GM10266 (cell line): ENCODE data around the gene LRP4.

Experiments used
- DNase-seq: peaks from one replicate; pipeline ENCODE4 v3.0.0; 2012; ENCODE audit errors: extremely low spot score
- TF ChIP-seq, protein P1 (sequence below): IDR thresholded peaks from 2 replicates; pipeline ENCODE4 v1.5.1; 2012; ENCODE audit warnings: mild to moderate bottlenecking, low read depth; ENCODE audit not compliant: control insufficient read depth, insufficient read depth; ENCODE audit errors: missing control alignments

The LRP4 gene

DNA sequence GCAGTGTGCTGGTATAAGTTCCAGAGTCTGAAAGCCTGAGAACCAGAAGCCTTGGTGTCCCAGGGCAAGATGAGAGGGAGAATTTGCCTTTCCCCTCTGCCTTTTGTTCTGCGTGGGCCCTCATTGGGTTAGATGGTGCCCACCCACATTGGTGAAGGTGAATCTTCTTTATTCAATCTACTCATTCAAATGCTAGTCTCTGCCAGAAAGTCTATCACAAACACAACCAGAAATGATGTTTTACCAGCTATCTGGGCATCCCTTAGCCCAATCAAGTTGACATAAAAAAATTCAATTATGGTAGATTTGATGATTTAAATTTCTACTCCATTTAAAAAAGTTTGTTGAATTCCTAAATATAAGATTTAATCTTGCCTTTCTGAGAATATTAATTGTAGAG is 40.4 kb upstream of the LRP4 start:
- TF ChIP-seq, protein P1, sequence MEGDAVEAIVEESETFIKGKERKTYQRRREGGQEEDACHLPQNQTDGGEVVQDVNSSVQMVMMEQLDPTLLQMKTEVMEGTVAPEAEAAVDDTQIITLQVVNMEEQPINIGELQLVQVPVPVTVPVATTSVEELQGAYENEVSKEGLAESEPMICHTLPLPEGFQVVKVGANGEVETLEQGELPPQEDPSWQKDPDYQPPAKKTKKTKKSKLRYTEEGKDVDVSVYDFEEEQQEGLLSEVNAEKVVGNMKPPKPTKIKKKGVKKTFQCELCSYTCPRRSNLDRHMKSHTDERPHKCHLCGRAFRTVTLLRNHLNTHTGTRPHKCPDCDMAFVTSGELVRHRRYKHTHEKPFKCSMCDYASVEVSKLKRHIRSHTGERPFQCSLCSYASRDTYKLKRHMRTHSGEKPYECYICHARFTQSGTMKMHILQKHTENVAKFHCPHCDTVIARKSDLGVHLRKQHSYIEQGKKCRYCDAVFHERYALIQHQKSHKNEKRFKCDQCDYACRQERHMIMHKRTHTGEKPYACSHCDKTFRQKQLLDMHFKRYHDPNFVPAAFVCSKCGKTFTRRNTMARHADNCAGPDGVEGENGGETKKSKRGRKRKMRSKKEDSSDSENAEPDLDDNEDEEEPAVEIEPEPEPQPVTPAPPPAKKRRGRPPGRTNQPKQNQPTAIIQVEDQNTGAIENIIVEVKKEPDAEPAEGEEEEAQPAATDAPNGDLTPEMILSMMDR: no peak
- no peak for DNase-seq

DNA sequence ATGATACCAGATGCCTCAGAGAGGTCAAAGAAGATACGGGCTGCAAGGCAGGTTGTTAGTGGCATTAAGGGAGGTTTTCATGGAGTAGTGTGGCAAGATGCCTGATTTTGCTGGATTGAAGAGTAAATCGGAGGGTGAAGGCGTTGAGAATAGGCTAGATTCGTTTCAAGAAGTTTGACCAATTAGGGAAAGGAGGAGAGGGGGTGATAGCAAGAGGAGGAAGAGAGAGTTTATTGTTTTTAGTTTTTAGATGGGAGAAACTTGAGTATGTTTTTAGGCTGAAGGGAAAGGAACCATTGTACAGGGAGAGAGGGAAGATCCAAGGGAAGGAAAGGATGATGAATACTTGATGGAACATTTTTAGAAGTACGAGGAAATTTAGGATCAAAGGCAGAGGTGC is 34.7 kb upstream of the LRP4 start:
- TF ChIP-seq, protein P1: no peak
- no peak for DNase-seq

DNA sequence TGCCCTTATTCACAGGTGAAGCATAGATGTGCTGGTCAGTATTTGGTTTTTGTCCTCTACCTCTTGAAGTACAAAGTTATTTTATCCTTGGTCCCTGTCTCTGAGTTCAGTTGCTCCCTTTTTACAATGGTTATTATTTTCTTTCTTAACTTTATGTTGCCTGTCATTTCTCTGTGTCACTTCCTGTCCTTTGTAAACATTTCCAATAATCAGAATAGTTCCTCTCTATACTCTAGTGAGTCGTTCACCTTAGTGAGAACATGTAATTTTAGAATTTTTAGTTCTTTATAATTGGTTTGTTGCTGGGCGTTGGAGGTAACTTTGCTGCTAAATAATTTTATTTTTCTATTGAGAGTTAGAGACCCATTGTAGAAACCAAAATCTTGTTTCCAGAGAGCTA is 34.2 kb upstream of the LRP4 start:
- TF ChIP-seq, protein P1: no peak
- DNase-seq: no peak

DNA sequence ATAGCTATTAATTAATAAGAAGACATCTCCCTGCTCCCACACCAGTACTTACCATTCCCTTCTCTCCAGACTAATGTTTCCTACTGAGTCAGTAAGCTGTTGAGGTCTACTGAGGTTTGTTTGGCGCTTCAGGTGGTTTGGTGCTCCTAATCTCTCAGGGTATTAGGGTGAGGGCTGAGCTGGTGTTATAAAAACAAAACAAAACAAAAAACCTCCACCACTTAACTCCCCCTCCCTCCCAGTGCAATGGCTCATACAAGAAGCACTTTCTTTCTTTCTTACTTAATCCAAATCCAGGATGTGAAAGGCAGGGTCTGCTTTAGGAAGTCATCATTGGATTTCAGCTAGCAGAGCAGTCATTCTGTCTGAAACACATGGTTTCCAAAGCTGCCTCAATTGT is 33.5 kb upstream of the LRP4 start:
- TF ChIP-seq, protein P1: no peak
- DNase-seq: no peak

DNA sequence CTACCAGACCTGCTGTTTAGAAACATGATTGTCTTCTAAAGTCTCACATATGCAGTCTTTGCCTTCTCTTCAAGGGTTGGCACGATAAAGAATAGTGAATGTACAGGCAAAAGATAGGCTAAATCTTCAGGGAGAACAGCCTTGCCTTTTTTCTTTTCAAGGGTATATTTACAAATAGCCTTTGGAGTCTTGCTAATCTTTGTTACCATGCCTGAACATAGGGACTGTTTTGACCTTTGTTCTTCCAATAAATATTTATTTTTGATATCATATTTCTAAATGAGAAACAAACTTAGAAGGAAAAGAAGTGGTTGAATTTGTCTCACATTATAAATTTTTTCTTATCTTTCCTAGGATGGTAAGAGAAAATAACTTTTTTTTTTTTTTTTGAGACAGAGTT is 30.9 kb upstream of the LRP4 start:
- DNase-seq: no peak
- TF ChIP-seq, protein P1: no peak

DNA sequence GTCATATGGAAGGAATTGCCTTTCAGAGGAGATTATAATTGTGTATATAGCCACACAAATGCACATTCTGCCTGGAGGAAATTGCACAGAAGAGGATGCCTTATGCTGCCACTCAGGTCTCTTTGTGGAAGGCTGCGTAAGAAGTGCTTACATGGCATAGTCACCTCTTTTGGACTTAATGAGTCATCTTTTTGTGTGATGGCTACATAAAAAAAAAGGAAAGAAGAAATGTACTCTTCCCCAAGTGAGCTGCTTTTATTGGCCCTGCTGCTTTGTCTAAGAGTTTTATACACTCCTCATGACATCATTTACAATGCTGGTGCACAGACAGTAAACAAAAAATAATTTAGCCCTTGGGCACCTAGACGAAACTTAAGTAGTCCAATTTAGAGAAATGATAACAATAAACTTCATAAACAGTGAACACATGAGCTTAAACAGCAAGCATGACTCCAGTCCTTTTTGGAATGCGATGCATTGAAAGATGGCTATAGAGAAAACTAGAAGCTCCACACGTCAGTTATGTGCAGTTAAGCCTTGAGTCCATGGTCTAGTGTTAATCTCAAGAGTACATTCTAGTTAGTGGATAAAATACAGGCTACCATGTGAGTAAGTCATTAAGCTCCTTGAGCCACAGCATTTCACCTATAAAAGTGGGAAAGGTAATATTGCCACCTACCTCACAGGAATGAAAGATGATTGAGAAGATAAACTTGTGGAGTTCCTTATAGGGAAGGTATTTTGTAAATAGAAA is 30.2 kb upstream of the LRP4 start:
- TF ChIP-seq, protein P1: no peak
- no peak for DNase-seq

DNA sequence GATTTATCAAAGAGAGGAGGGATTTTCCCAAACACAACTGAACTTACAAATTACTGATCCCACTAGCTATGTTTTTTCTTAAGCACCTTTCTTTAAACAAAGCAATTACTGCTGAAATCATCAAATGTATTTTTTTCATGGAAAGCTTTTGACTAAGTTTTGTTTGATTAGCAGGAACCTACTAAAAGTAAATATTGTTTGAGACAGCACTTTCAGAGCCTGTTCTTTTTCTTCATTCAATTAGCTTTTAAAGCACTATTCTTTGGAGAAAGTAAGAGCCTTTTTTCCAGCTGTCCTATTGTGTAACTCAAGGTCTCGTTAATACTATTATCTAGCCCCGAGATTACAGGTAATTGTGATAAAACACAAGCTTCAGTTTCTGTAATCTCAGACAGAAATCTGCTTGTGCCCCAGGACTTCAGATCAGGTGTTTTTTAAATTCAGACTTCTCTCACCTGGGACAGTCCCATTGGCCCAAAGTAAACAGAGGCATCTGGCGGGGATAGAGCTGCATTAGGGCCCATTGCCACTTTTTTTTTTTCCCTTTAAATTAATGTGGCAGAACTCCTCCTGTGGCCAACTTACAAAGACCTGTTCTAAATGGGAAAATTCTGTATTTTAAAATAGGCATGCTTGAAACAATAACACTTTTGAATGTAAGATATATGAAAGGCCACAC is 29.2 kb upstream of the LRP4 start:
- TF ChIP-seq, protein P1: no peak
- DNase-seq: no peak
